OCI-LY7 (cell line): ENCODE measurements around the gene FCAMR. TPM values are rescaled to one million over a fixed set of nuclear protein-coding genes. Genes with fewer than 3 reads are reported as not detected.

Experiments
- BruUV-seq: library from RNA; stranded (reverse); fragments of 400-500 nt; replicated peaks from 2 replicates; lab custom pipeline; 2021; lab: Mats Ljungman, UMichigan
- CTCF ChIA-PET: fragments of 300-600 bp; sonication (Branson Sonifier 250); formaldehyde crosslinking; loops from one replicate; lab custom pipeline; 2022; ENCODE audit warnings: antibody characterized with exemption; ENCODE audit not compliant: unreplicated experiment; lab: Charles Lee
- POLR2A ChIA-PET: fragments of 300-600 bp; sonication (Branson Sonifier 250); formaldehyde crosslinking; loops from one replicate; lab custom pipeline; 2022; ENCODE audit warnings: antibody characterized with exemption; lab: Charles Lee
- DNase-seq: peaks from one replicate; pipeline ENCODE4 v3.0.0-alpha.2; 2015; ENCODE audit warnings: low spot score
- H2AFZ ChIP-seq: fragments of 200-600 bp; sonication (generic), shearing (Covaris generic); 2 replicates; pipeline ENCODE4 v1.6.1; 2014; ENCODE audit warnings: mild to moderate bottlenecking, antibody characterized with exemption, low read length, moderate library complexity
- H3K27ac ChIP-seq: fragments of 200-600 bp; sonication (generic); 2 replicates; pipeline ENCODE4 v1.5.1; 2014; ENCODE audit warnings: mixed run types, low read depth, mild to moderate bottlenecking, moderate library complexity, low read length, inconsistent platforms; ENCODE audit not compliant: poor library complexity, severe bottlenecking
- H3K36me3 ChIP-seq: fragments of 200-600 bp; sonication (generic); 2 replicates; pipeline ENCODE4 v1.6.1; 2014; ENCODE audit warnings: mild to moderate bottlenecking, antibody characterized with exemption, low read length, moderate library complexity, mixed read lengths; ENCODE audit not compliant: insufficient read depth
- H3K4me1 ChIP-seq: fragments of 200-600 bp; sonication (generic); 2 replicates; pipeline ENCODE4 v1.5.1; 2014; ENCODE audit warnings: mild to moderate bottlenecking, low read length; ENCODE audit not compliant: insufficient read depth, poor library complexity, severe bottlenecking
- H3K4me2 ChIP-seq: fragments of 200-600 bp; sonication (generic); 2 replicates; pipeline ENCODE4 v1.6.1; 2014; ENCODE audit warnings: mild to moderate bottlenecking, low read length
- H3K4me3 ChIP-seq: fragments of 200-600 bp; sonication (generic); 2 replicates; pipeline ENCODE4 v1.5.1; 2014; ENCODE audit warnings: mild to moderate bottlenecking, low read depth, low read length; ENCODE audit not compliant: poor library complexity, severe bottlenecking
- H3K79me2 ChIP-seq: fragments of 200-600 bp; sonication (generic); 2 replicates; pipeline ENCODE4 v1.6.1; 2016; ENCODE audit warnings: low read depth, mild to moderate bottlenecking, low read length, moderate library complexity, mixed read lengths; ENCODE audit not compliant: insufficient read depth
- H3K9me2 ChIP-seq: fragments of 200-600 bp; sonication (generic); 2 replicates; pipeline ENCODE4 v1.6.1; 2016; ENCODE audit warnings: mild to moderate bottlenecking, low read length, mixed read lengths; ENCODE audit not compliant: insufficient read depth
- H3K9me3 ChIP-seq: fragments of 200-600 bp; sonication (generic); 2 replicates; pipeline ENCODE4 v1.6.1; 2014; ENCODE audit warnings: mild to moderate bottlenecking, mixed run types, low read length, mixed read lengths
- H4K20me1 ChIP-seq: fragments of 200-600 bp; sonication (generic); 2 replicates; pipeline ENCODE4 v1.6.1; 2014; ENCODE audit warnings: mild to moderate bottlenecking, antibody characterized with exemption, low read length, moderate library complexity, mixed read lengths; ENCODE audit not compliant: insufficient read depth
- CTCF ChIP-seq: fragments of 200-600 bp; sonication (generic); conservative IDR thresholded peaks from 2 replicates; pipeline ENCODE4 v1.5.1; 2014; ENCODE audit warnings: mild to moderate bottlenecking, antibody characterized with exemption, low read length, moderate library complexity, mixed read lengths
- EZH2phosphoT487 ChIP-seq: fragments of 200-600 bp; sonication (generic); IDR thresholded peaks from 2 replicates; pipeline ENCODE4 v1.6.1; 2018; ENCODE audit warnings: low read depth, borderline replicate concordance, mild to moderate bottlenecking, mixed run types, antibody characterized with exemption, low read length, moderate library complexity, mixed read lengths
- intact Hi-C: fragments of 100-400 bp; cut with micrococcal nuclease; formaldehyde crosslinking; loops from one replicate; pipeline ENCODE4 v1.10.0; 2022; ENCODE audit not compliant: unreplicated experiment
- total RNA-seq, 2 experiments: library from RNA; depleted of rRNA in 1 of 2; stranded (reverse); fragments of >200 nt in 1 of 2; shearing (Covaris generic) in 1 of 2; gene quantifications; 2 replicates each; pipeline ENCODE4 v1.2.3, GENCODE V29; 2014 to 2022

Gene FCAMR
- total RNA-seq, 2 experiments from 2014 or later: not detected

- no peaks in the 10 kb centered on the region for H3K4me1 ChIP-seq
- no peaks in the 10 kb centered on the region for H3K79me2 ChIP-seq
- no peak overlapping the region for H3K4me3 ChIP-seq
- H3K4me2 ChIP-seq: no peak overlapping the region
- no peaks in the 10 kb centered on the region for H3K9me3 ChIP-seq
- no peak overlapping the region for H3K27ac ChIP-seq
- no peak for DNase-seq
- H4K20me1 ChIP-seq: no peaks in the 10 kb centered on the region
- H3K9me2 ChIP-seq: no peaks in the 10 kb centered on the region
- intact Hi-C loops: no loop called here
- ChIA-PET POLR2A (interaction anchor here (1.2 kb wide), 1 partner anchor 15 kb away, joined by 4 read pairs; no protein-coding TSS in a partner anchor), CTCF (no interaction called here)
- no peaks in the 10 kb centered on the region for H3K36me3 ChIP-seq
- TF ChIP-seq EZH2phosphoT487 (no peak), CTCF (no peak)
- BruUV-seq: no TSS peak
- H2AFZ ChIP-seq: no peak overlapping the region
These were observed 24.5 kb downstream of the FCAMR start for GRCh38 chr1:206945779-206946178.

- DNase-seq: no peak
- no peak overlapping the region for H2AFZ ChIP-seq
- ChIA-PET POLR2A (no interaction called here), CTCF (no interaction called here)
- no peaks in the 10 kb centered on the region for H3K4me1 ChIP-seq
- H3K4me2 ChIP-seq: no peak overlapping the region
- no peaks in the 10 kb centered on the region for H4K20me1 ChIP-seq
- no peaks in the 10 kb centered on the region for H3K9me3 ChIP-seq
- H3K36me3 ChIP-seq: no peaks in the 10 kb centered on the region
- TF ChIP-seq CTCF: no peak
- TF ChIP-seq EZH2phosphoT487: no peak
- no peak overlapping the region for H3K4me3 ChIP-seq
- no peaks in the 10 kb centered on the region for H3K79me2 ChIP-seq
- H3K9me2 ChIP-seq: no peaks in the 10 kb centered on the region
- intact Hi-C loops: no loop called here
- H3K27ac ChIP-seq: no peak overlapping the region
- no TSS peak for BruUV-seq
These were observed 25.6 kb downstream of the FCAMR start for GRCh38 chr1:206944703-206945102.

GRCh38 chr1:206941766-206942418, 28.4 kb downstream of the FCAMR start:
- TF ChIP-seq CTCF (no peak), EZH2phosphoT487 (no peak)

More at GRCh38 chr1:206941766-206942418, 28.4 kb downstream of the FCAMR start:
- no TSS peak for BruUV-seq
- H2AFZ ChIP-seq: no peak overlapping the region
- no peaks in the 10 kb centered on the region for H3K9me2 ChIP-seq
- ChIA-PET CTCF (no interaction called here), POLR2A (interaction anchor here (0.5 kb wide), 1 partner anchor 1590 kb away, joined by 4 read pairs; no protein-coding TSS in a partner anchor)
- no peaks in the 10 kb centered on the region for H3K4me1 ChIP-seq
- no peak overlapping the region for H3K27ac ChIP-seq
- H3K79me2 ChIP-seq: no peaks in the 10 kb centered on the region
- H4K20me1 ChIP-seq: no peaks in the 10 kb centered on the region
- no peaks in the 10 kb centered on the region for H3K9me3 ChIP-seq
- no peak overlapping the region for H3K4me3 ChIP-seq
- intact Hi-C loops: no loop called here
- no peaks in the 10 kb centered on the region for H3K36me3 ChIP-seq
- DNase-seq: no peak
- no peak overlapping the region for H3K4me2 ChIP-seq
